ENCODE results near the gene LOC128125822.

The LOC128125822 gene

GRCh38 chr6:63600136-63600535 is 27.9 kb downstream of the LOC128125822 start:
- Mint-ChIP-seq H3K4me3 (no peak overlapping the region), H3K4me1 (peaks cover 8% of the 10 kb centered on the region), H3K27me3 (ENCODE audit: low read depth, poor library complexity) (peaks cover 4% of the 10 kb centered on the region), H3K27ac (no peak overlapping the region), H3K36me3 (ENCODE audit: low read depth) (no peaks in the 10 kb centered on the region), H3K9me3 (no peaks in the 10 kb centered on the region)
- TF ChIP-seq, protein P1, sequence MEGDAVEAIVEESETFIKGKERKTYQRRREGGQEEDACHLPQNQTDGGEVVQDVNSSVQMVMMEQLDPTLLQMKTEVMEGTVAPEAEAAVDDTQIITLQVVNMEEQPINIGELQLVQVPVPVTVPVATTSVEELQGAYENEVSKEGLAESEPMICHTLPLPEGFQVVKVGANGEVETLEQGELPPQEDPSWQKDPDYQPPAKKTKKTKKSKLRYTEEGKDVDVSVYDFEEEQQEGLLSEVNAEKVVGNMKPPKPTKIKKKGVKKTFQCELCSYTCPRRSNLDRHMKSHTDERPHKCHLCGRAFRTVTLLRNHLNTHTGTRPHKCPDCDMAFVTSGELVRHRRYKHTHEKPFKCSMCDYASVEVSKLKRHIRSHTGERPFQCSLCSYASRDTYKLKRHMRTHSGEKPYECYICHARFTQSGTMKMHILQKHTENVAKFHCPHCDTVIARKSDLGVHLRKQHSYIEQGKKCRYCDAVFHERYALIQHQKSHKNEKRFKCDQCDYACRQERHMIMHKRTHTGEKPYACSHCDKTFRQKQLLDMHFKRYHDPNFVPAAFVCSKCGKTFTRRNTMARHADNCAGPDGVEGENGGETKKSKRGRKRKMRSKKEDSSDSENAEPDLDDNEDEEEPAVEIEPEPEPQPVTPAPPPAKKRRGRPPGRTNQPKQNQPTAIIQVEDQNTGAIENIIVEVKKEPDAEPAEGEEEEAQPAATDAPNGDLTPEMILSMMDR (IDR thresholded peaks at IDR 0.05) = no peak
- no peak for DNase-seq

DNA sequence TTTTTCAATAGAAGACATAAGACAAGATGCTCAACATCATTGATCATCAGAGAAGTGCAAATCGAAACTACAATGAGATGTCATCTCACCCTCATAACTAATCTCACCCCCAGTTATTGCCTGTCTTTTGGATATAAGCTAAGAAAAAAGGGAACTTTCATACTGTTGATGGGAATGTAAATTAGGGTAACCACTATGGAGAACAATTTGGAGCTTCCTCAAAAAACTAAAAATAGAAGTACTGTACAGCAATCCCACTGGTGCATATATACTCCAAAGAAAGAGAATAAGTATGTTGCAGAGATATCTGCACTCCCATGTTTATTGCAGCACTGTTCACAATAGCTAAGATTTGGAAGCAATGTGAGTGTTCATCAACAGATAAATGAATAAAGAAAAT is 37.0 kb downstream of the LOC128125822 start:
- Mint-ChIP-seq H3K27ac (no peak overlapping the region), H3K36me3 (ENCODE audit: low read depth) (no peaks in the 10 kb centered on the region), H3K9me3 (no peaks in the 10 kb centered on the region), H3K4me1 (no peaks in the 10 kb centered on the region), H3K4me3 (no peak overlapping the region), H3K27me3 (ENCODE audit: low read depth, poor library complexity) (no peaks in the 10 kb centered on the region)
- DNase-seq = no peak
- TF ChIP-seq, protein P1 (IDR thresholded peaks at IDR 0.05) = no peak

GRCh38 chr6:63610944-63611343 is 38.7 kb downstream of the LOC128125822 start:
- H3K36me3 Mint-ChIP-seq (ENCODE audit: low read depth) = no peaks in the 10 kb centered on the region
- H3K9me3 Mint-ChIP-seq = no peaks in the 10 kb centered on the region
- H3K27ac Mint-ChIP-seq = no peak overlapping the region
- no peak for DNase-seq
- TF ChIP-seq, protein P1 (IDR thresholded peaks at IDR 0.05) = no peak
- no peak overlapping the region for H3K4me3 Mint-ChIP-seq
- no peaks in the 10 kb centered on the region for H3K4me1 Mint-ChIP-seq
- H3K27me3 Mint-ChIP-seq (ENCODE audit: low read depth, poor library complexity) = no peaks in the 10 kb centered on the region

DNA sequence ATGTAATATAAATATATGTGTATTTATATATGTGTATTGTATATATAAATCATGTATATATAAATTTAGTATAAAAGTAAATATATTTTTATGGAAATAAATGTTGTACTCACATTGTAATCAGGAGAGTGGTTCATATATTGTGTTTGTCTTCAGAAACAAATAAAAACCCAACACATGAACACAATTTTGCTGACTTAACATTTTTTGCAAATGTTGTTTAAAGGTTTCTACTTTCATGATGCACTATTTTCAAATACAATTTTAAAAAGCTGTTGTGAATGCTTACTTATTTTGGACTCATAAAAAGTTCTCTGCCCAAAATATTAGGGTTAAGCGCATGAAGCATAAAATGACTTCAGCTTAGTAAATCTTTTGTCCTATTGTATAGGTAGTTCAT is 39.3 kb downstream of the LOC128125822 start:
- TF ChIP-seq, protein P1 (IDR thresholded peaks at IDR 0.05) = no peak
- H3K27me3 Mint-ChIP-seq (ENCODE audit: low read depth, poor library complexity) = no peaks in the 10 kb centered on the region
- H3K9me3 Mint-ChIP-seq = no peaks in the 10 kb centered on the region

DNA sequence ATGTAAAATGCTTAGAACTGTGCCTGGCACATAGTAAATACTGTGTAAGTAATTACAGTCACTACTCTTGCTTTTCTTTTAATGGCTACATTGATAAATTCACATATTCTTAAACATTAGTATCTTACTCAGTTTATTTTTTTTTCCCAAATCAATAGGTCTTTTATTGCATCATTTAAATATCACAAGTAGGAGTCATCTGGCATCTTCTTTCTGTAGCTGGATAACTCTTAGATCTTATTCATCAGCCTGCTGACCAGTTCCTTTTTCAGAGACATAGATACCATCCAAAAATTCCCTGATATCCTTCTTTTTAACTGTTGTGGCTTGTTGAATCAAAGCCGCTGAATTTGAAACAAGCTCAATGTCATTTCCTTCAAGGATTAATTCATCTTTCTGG is 43.3 kb downstream of the LOC128125822 start:
- no peaks in the 10 kb centered on the region for H3K36me3 Mint-ChIP-seq (ENCODE audit: low read depth)
- DNase-seq = no peak
- H3K9me3 Mint-ChIP-seq = no peaks in the 10 kb centered on the region
- H3K27ac Mint-ChIP-seq = no peak overlapping the region
- H3K4me1 Mint-ChIP-seq = no peaks in the 10 kb centered on the region
- H3K4me3 Mint-ChIP-seq = no peak overlapping the region
- TF ChIP-seq, protein P1 (IDR thresholded peaks at IDR 0.05) = no peak
- H3K27me3 Mint-ChIP-seq (ENCODE audit: low read depth, poor library complexity) = peaks cover 5% of the 10 kb centered on the region

More for the DNA sequence above, 39.3 kb downstream of the LOC128125822 start:
- DNase-seq = no peak
- Mint-ChIP-seq H3K4me3 (no peak overlapping the region), H3K4me1 (no peaks in the 10 kb centered on the region), H3K36me3 (ENCODE audit: low read depth) (no peaks in the 10 kb centered on the region), H3K27ac (no peak overlapping the region)
